ENCODE measurements around the gene SOX6. TPM values are rescaled to one million over a fixed set of nuclear protein-coding genes. Genes with fewer than 3 reads are reported as not detected.
A peak's percentile ranks its signal among the peaks of the same experiment; 100 is the strongest.

Gene SOX6
- total RNA-seq, 1 experiment from 2014 or later: 0.84 TPM

DNA sequence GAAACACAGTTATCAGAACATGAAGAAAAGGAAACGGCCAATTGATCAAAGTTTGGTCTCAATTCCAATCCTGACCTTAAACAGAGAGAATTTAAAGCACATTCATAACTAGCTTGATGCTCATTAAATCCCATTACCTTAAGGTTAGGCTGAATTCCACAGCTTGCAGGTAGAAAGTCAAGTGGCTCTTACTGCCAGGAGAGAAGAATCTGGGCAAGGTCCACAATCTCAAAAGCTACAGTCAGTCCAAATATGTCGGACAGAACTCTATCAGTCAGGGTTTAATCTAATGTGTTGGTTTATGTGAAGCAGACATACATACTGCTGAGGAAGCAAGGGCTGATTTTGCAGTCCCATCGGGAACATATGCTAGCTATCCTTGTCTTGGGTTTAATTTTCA, 348.8 kb downstream of the SOX6 start:
- no peak for DNase-seq (ENCODE audit: low read depth)

DNA sequence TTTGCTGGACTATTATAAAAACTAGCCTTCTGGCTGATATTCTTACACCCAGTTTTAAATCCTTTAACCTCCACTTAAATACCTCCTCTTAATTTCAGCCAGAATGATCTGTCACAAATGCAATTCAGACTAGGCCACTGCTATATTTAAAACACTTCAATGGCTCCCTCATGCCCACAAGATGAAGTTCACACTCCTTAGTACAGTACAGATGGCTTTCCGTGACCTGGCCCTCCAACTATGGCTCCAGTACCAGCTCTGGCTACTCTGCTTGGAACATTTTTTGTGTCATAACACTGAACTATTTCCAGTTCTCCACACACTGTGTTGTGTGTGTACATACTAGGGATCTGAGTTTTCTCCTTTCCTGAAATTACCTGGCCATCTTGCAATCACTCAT, 353.4 kb downstream of the SOX6 start:
- DNase-seq (ENCODE audit: low read depth): no peak

DNA sequence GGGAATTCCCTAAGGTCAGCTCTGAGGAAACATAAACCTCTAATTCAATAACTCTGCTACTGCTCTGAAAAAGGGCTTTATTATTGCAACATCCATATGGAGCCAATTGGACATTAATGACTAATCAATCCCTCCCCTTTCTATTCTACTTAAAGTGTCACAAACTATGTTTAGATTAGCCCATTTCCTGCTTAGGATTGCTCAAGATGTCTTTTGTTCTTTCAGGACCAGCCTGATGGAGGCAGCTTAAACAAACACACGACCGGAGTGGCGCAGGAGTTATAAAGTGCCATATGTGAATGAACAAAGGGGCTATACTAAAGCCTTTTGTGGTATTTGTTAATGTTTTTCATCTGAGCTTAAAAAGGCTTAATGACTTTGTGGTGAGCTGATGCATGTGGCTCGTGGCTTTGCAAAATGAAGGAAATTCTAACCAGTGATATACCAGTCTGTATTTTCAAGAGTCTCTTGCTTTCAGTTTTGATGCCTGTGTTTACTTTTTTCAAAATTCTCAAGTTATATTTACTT, 354.4 kb downstream of the SOX6 start:
- peak; percentile 97 for DNase-seq (ENCODE audit: low read depth)

DNA sequence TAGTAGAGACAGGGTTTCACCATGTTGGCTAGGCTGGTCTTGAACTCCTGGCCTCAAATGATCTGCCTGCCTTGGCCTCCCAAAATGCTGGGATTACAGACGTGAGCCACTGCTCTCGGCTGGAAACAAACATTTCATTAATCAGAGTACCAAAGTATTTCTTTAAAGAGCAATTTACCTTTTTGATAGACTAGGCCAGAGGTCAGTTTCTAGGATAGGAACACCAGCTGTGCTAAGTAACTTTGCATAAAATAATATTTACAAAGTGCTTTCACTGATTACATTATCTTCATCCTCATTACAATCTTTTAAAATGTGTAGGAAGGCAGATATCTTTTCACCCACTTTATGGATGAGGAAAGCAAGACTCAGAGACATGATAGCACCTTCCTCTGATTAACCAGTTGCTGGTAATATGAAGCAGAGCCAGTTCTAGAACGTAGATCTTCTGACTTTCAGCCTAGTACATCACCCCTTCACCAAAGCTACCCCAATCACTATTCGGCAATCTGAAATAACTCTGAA, 355.2 kb downstream of the SOX6 start:
- no peak for DNase-seq (ENCODE audit: low read depth)

DNA sequence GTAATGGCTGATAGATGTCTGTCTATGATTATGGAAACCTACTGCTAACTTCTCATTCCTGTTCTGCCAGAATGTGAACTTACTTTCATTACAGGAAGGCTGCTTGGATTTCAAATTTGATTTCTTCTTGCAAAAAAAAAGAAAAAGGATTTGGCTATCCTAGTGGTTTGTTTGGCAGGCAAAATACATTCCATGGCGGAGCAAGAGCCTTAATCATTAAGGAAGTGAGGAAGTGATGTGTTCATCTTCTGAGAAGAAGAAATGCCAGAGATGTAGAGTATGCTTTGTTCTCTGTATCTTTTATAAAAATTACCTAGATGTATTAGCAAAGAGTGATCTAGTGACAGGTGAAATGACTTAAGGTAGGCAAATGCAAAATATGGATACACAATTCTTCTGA, 356.3 kb downstream of the SOX6 start:
- DNase-seq (ENCODE audit: low read depth): peak; percentile 78

DNA sequence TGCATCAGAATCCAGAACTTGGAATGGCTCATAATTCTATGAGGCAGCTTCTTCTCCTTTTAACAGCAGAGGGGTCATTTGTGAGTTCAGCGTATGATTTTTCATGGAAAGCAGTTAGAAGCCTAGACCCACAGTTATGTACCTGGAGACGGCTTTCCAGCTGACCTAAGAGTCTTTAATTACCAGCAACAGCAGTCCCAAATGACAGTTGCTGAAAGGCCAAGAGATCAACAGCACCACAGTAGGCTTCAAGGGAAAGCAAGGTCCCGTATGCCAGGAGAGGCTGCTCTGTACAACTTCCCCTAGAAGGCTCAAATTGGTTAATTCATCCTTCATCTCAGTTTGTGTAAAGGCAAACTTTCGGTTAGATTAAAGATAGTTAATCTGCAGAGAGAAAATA, 363.0 kb downstream of the SOX6 start:
- no peak for DNase-seq (ENCODE audit: low read depth)

DNA sequence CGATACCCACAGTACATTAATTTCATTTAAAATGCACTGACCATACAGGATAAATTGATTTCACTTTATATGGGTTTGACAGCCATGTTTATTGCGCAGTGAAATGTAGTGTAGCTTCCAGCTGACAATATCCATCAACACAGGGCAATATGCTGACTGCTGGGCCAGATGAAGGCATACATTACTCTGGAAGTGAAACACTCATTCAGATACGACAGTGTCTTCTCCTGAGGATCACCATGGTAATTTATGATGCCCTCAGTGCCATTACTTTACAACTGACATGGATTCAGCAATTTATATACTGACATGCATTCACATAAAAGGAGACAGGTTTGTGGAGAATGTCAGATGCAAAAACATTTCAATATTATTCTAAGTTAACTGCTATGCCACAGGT, 365.1 kb downstream of the SOX6 start:
- no peak for DNase-seq (ENCODE audit: low read depth)

DNA sequence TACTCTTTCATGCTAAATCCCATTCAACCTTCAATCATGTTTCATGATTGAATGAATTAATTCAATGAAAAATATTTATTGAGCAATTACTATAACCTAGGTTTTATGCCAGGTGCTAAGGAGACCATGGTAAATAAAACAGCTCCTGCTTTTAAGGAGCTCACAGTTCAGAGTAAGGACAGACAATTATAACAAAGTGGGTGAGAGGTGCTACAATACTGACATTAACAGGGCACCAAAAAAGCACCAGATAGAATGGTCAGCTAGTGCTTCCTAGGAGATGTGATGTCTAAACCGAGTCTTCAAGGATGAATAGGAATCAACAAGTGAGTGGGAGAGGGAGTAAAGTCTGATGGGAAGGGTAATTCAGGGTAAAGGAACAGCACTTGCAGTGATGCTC, 366.7 kb downstream of the SOX6 start:
- no peak for DNase-seq (ENCODE audit: low read depth)

DNA sequence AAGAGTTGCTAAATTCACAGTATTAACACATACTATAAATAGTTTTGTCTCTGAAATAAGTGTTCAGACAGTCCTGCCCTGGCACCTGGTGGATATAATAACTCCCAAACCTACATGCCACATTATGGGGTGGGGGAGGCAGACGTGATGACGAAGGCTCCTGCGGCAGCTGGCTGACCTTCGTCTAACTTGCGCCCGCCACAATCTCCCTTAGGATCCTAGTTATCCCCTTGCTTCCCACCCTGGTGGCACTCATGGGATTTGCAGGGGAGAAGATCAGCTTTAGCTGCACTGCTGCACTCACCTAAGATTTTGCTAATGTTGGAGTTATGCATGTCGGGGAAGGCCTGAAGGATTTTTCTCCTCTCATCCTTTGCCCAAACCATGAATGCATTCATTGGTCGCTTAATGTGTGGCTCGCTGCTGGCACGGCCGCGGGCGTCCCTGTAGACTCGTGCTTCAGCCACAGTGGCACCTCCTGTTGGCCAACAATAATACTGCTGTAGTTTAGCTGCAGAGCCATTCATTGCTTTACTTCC, 367.6 kb downstream of the SOX6 start:
- DNase-seq (ENCODE audit: low read depth): no peak

DNA sequence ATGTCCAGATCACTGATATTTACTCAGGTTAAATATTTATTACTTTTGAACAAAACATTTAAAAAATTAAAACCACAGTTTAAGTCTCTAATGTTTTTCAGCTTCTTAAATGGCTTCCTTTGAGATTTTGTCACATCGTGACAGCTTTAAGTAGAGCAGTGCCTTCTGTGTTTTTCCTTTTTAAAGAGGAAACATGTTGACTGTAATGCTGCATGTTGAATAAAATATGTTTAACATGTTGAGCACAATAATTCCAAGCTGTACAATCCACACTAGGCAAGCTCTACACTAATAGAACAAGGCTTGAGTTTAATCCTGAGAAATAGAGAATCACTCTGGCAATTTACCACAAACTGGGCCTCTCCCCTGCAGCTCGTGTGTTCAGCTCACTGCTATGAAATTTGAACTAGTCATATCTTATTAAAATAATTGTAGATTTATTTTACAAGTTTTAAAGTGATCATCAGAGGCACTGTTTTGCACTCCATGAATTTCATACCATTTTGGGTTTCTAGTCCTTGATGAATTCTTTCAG, 368.3 kb downstream of the SOX6 start:
- no peak for DNase-seq (ENCODE audit: low read depth)

DNA sequence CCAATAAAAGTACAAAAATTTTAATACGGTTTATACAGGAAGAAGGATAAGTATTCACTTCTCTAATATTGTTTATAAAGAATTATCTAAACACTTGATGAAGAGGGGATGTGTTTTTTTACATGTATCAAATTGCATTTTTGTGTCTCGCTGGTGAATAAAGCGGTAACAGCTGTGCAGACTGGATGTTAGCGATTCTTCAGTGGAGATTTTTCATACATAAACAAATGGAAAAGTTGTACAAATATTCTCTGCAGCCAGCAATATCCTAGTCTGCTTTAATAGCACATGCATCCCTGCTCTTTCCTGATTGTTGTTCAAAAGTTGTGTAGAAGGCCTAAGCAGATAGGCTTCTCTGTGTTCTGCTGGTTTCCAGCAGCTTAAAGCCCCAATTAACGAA, 369.3 kb downstream of the SOX6 start:
- no peak for DNase-seq (ENCODE audit: low read depth)

DNA sequence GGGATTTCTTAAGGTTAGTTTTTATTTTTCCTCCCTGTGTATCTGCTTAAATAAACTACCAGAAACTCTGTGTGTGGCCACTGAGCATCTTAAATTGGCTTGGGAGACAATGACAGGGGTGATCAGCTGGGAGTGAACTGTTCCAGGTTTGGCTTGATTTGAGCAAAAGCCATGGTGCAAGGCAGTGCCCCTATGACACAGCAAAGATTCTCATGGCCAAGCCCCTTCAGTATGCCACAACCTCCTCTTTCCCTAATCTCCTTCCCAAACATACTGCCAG, 370.5 kb downstream of the SOX6 start:
- no peak for DNase-seq (ENCODE audit: low read depth)

DNA sequence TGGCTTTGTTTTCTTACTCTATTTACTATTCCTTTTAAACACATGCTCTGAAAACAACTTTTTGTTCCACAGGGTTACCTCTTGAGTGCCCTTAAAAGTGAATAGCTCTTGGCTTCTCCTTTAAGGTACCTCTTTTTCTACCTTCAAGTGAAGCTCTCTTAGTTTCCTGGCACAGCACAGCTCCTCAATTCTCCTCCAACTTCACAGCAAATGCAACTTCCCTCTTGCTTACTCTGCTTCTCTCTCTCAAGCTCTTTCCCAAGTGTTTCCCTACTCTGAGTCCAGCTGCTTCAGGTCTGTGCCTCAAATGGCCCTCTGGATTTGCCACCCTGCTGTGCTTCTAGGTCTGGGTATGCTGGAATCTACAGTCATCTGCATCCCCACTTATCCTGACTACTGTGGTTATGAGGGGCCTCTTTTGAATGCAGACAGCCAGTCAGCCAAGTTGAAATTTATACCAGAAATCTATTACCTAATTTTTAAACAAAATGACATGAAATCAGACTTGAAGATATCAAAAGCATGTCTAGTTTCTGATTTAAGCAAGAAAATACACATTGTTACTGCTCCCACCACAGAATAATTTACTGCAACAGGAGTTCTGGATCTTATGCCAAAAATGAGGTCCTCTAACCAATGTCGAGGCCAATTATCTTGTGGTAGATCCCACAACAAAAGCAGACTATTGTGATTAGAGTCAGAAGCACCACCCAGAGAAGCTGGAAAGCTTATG, 371.1 kb downstream of the SOX6 start:
- DNase-seq (ENCODE audit: low read depth): no peak

DNA sequence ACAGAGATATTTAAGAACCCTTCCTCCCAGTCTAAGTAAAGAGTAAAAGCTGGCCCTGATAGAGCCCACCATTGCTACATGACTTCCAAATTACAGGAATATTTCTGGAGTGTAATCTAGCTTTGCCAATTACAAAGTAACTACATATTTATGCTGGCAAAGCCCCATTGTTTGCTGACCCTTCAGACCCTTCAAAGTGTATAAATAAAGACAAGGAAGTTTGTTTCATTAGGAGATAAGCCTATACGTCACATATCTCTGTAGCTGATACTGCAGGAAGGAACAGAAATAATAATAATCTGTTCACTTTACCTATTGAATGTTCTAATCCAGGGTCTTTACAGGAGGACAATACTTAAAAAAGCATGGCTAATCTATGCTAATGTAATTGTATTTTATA, 375.1 kb downstream of the SOX6 start:
- DNase-seq (ENCODE audit: low read depth): no peak

DNA sequence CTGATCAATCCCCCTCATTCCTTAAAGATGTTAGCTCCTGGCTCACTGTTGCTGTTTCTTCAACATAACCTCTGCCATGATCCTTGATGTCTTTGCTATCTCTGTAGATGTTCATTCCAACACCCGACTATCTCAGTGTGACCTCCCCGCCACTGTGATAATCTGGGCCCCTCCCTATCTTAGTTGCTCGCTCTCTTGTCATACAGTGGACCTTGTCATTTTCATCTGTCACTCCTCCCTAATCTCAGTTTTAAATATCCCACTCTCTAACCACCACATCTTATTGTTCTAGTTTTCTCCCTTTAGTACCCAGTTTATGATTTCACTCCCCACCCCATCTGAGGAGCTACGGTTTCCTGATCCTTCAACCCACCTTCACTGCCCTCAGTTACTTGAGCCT, 379.2 kb downstream of the SOX6 start:
- no peak for DNase-seq (ENCODE audit: low read depth)

DNA sequence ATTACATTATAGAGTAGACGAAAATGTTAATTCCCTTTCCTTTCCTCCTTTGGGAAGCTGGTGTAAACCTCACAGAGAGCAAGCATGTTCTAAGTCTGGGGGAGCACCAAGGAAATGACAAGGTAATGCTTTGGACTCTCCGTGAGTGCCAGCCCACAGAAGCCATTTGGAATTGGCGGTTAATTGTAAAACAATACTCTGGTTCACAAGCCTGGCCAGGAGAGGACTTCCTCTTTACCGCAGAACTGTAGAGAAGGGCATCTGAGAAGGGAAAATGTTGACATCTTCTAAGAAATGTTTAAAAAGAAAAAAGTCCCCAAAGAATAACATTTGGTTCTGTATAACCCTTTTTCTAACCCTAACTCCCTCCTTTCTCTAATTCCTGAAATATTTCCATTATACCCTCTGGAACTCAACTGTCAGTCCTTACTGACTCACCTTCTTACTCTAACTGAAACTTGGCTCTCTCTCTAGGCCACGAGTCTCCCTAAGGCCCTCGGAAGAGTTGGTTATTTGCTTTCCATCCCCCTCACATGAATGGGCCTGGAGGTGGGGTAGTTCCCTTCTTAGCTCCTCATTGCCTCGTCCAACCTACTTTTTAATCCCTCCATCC, 379.8 kb downstream of the SOX6 start:
- DNase-seq (ENCODE audit: low read depth): peak; percentile 36

DNA sequence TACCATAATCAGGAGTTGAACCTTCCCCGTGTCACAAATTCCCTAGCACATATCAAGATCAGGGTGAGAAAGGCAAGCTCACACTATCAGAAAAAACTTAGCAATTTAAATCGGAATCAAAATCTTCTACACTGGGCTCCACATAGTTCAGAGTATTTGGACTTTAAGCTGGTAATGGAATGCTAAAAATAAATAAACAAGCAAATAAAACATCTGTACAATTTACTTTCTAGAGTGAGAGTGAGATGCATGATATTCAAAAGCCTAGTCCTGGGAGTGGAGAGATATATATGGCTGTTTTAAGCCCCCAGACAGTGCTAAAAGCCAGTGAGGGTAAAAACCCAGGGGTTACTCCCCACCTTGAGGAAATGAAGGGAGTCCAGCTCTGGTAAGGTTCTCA, 380.6 kb downstream of the SOX6 start:
- no peak for DNase-seq (ENCODE audit: low read depth)

DNA sequence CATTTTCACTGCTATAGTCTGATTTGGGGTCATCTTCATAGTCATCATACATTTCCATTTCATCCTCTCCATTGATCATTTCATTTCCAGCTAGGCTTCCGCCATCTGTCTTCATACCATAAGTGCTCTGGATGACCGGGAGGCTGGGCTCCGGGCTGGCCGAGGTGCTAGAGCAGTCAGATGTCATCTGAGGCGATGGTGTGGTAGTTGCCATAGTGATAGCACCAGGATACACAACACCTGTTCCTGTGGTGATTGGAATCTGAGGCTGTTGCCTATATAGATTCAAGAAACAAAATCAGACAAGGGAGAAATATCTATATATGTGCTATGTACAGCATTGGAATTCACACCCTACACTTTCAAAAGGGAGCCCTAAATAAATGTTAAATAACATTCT, 383.5 kb downstream of the SOX6 start:
- DNase-seq (ENCODE audit: low read depth): no peak

DNA sequence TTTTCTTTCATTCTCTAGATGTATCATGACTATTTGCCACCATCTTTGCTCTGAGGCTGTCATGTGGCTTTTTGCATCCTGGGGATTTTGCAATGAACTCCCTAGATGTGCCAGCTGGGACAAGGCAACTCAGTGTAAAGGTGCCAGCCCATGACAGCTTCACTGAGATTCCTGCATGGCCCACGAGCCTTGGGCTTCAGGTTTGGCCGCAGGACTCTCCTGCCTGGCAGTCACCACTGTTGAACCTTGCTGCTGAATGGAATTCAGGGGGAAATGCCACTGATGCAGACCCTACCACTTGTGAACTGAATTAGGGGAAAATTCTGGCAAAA, 385.2 kb downstream of the SOX6 start:
- DNase-seq (ENCODE audit: low read depth): no peak

DNA sequence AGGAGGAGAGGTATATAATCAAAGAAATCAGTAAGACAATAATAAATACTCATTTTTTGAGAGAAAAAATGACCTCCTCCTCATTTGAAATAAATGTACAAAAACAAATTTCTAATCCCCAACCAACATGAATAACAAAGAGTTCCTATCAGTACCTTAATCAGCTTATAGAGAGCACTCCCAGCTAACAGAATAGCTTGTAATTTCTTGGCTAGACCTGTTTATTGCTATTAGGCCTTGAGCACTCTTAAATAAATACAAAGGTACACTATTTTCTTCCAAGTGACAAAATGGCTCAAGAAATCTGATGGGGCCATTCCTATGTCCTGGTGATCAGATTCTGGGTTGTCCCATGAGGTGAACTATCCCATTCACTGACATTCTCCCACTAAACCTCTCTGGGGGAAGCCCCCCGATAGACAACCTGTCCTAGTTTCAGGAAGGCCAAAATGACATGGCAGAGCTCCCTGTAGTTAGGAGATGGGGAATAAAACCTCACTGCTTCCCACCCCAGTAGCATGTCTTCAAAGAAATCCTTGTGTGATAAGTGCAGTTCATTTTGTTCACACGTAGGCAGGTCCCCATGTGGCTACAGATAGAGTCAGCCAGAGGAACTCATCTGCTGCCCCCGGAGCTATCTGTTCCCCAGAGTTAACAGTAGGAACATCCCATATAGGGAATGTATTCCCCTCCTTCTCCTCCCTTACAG, 385.7 kb downstream of the SOX6 start:
- no peak for DNase-seq (ENCODE audit: low read depth)

DNA sequence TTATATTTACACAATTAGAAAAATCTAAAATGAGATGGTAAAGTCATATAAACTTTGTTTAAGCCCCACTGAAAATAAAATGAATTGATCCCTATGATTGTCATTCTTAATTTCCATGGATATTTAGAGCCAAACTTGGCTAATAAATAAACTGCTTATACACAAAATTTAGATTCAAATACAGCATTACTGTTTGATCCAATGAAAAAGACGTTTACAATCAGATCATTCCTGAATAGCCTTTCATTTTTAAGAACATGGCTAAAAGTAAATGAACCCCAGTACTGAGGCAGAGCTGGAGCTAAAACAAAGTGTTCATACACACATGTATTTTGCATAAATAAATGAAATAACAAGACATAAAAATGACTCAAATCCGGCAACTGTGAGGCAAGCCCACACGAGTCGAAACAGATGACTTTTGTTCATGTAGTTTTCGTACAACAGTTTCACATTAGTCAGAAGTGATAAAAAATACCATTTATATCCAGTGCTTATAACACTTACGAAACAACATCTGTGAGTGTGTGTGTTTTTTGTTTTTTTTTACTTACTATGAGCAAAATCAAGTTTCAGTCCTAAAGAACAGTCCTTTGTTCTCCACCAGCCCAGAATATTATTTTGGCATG, 386.5 kb downstream of the SOX6 start:
- peak; percentile 57 for DNase-seq (ENCODE audit: low read depth)

DNA sequence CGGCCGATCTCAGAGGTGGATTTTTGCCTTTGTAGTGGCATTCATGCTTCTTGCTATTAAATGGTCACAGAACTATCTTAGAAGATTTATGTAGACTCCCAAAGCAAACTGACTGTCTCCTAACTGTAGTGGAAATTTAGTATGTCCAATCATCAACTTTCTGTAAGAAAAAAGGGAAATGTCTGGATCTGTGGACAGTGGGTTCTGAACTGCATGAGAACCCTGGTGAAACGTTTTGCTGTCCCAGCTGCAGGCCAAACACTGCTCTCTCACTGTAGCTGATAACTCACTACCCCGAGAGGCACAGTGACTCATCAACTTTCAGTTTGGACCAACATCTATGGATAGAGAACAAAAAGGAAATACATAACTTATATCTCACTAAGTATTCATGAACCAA, 387.1 kb downstream of the SOX6 start:
- peak; percentile 70 for DNase-seq (ENCODE audit: low read depth)
